ENCODE results near the gene AK1.

Gene AK1

GRCh38 chr9:127854184-127854806 lies 23.2 kb downstream of the AK1 start, which contains the start of gene ENG:
TSS of gene ENG (minus strand) at chr9:127854658. CDS start at chr9:127854355, 303 bp downstream.
- peak; percentile 53 for DNase-seq (ENCODE audit: low read depth)
- H3K4me3 ChIP-seq (ENCODE audit: low read length) = no peak within 1 kb of the TSS
- TF ChIP-seq, protein P1, sequence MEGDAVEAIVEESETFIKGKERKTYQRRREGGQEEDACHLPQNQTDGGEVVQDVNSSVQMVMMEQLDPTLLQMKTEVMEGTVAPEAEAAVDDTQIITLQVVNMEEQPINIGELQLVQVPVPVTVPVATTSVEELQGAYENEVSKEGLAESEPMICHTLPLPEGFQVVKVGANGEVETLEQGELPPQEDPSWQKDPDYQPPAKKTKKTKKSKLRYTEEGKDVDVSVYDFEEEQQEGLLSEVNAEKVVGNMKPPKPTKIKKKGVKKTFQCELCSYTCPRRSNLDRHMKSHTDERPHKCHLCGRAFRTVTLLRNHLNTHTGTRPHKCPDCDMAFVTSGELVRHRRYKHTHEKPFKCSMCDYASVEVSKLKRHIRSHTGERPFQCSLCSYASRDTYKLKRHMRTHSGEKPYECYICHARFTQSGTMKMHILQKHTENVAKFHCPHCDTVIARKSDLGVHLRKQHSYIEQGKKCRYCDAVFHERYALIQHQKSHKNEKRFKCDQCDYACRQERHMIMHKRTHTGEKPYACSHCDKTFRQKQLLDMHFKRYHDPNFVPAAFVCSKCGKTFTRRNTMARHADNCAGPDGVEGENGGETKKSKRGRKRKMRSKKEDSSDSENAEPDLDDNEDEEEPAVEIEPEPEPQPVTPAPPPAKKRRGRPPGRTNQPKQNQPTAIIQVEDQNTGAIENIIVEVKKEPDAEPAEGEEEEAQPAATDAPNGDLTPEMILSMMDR (IDR thresholded peaks at IDR 0.05; ENCODE audit: insufficient read depth, low read depth, low read length, missing control alignments) = no peak

DNA sequence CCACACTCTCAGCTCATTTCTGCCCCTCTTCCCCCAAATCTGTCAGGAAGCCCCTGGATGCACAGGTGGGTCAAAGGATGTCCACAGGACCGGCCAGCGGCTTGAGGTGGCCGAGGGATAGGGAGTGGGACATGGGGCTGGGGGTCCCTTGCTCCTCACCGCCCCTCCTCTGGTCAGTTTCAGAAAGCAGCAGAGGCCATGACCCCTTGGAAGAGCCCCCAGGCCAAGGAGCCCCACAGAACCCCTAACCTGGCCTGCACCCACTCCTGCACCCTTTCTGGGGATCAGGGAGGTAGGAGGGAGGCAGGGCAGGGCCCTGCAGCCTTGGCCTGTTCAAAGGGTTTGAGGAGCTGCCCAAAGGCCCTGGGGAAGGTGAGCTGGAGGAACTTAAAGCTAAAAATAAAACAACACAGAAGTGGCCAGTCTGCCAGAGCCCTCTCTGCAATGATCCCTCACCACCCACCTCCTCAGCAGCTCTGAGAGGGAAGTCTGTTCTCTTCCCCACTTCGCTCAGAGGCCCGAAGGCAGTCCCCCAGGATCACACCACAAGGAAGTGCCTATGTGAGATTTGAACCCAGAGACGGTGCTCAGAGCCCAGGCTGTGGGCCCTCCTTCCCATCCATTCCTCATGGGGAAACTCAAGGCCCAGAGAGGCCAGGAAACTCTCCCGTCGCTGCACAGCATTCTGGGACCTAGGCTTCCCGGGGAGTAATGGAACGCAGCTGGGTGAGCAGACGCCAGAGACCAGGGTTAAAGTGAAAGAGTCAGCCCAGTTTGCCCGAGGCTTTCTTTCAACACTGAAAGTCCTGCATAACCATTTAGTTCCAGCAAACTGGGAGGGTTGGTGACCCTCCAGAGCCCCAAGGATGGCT lies 23.9 kb downstream of the AK1 start:
- no peak overlapping the region for H3K4me3 ChIP-seq (ENCODE audit: low read length)
- no peak for DNase-seq (ENCODE audit: low read depth)
- TF ChIP-seq, protein P1 (IDR thresholded peaks at IDR 0.05; ENCODE audit: insufficient read depth, low read depth, low read length, missing control alignments) = no peak

DNA sequence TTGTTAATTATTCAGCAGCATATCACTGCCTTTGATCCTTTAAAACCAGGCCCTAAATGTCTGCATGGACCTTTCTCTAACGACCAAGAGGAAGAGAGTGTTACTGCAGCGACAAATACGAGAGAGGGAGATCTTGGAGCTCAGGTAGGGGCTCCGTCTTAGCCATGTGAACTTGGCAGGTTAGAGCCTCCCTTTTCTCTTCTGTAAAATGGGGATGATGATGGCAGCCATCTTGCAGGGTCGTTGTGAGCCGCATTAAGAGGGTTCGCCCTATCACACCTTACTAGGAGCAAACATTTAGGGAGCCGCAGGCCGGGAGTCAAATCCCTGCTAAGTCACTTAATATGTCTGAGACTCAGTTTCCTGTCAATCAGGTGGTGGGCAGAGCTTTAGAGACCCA lies 24.6 kb downstream of the AK1 start:
- TF ChIP-seq, protein P1 (IDR thresholded peaks at IDR 0.05; ENCODE audit: insufficient read depth, low read depth, low read length, missing control alignments) = no peak

GRCh38 chr9:127850286-127850830 lies 27.1 kb downstream of the AK1 start:
- no peak for DNase-seq (ENCODE audit: low read depth)
- TF ChIP-seq, protein P1 (IDR thresholded peaks at IDR 0.05; ENCODE audit: insufficient read depth, low read depth, low read length, missing control alignments) = no peak
- no peak overlapping the region for H3K4me3 ChIP-seq (ENCODE audit: low read length)

More for the DNA sequence above, 24.6 kb downstream of the AK1 start:
- no peak for DNase-seq (ENCODE audit: low read depth)
- no peak overlapping the region for H3K4me3 ChIP-seq (ENCODE audit: low read length)

- DNase-seq (ENCODE audit: low read depth) = no peak
- H3K4me3 ChIP-seq (ENCODE audit: low read length) = no peak overlapping the region
- TF ChIP-seq, protein P1 (IDR thresholded peaks at IDR 0.05; ENCODE audit: insufficient read depth, low read depth, low read length, missing control alignments) = no peak
Observed at GRCh38 chr9:127848756-127849504, 28.5 kb downstream of the AK1 start.

- TF ChIP-seq, protein P1 (IDR thresholded peaks at IDR 0.05; ENCODE audit: insufficient read depth, low read depth, low read length, missing control alignments) = no peak
- no peak overlapping the region for H3K4me3 ChIP-seq (ENCODE audit: low read length)
- no peak for DNase-seq (ENCODE audit: low read depth)
Observed at GRCh38 chr9:127847833-127848755, 29.4 kb downstream of the AK1 start.

All from epithelial cell of esophagus (primary cell).